NCI-H510A treated with DMSO at 0.1 percent for 48 hours (cell line): ENCODE results near the gene RSPRY1.

Experiments used
- DNase-seq: peaks from one replicate; lab custom pipeline; 2025; lab: John Stamatoyannopoulos, UW

RSPRY1 gene

GRCh38 chr16:57185945-57186871, at the start of gene RSPRY1, which contains the start of gene PSME3IP1:
RSPRY1 (plus strand) TSS chr16:57186329; CDS start chr16:57204659, 18,330 bp downstream.
PSME3IP1 (minus strand) TSS chr16:57186039; CDS start chr16:57173854, 12,185 bp downstream.
- peak; percentile 90 for DNase-seq

- DNase-seq = no peak
Measured at GRCh38 chr16:57137043-57137442, 49.1 kb upstream of the RSPRY1 start.

- no peak for DNase-seq
Measured at GRCh38 chr16:57137566-57138273, 48.4 kb upstream of the RSPRY1 start.

GRCh38 chr16:57138281-57138935, 47.7 kb upstream of the RSPRY1 start:
- DNase-seq = no peak

- no peak for DNase-seq
Measured at GRCh38 chr16:57140931-57141668, 45.0 kb upstream of the RSPRY1 start.

- DNase-seq = no peak
Measured at GRCh38 chr16:57141822-57142631, 44.1 kb upstream of the RSPRY1 start.

GRCh38 chr16:57143149-57143921, 42.8 kb upstream of the RSPRY1 start:
- DNase-seq = no peak

GRCh38 chr16:57144027-57144426, 42.1 kb upstream of the RSPRY1 start:
- no peak for DNase-seq

- DNase-seq = no peak
Measured at GRCh38 chr16:57145046-57146021, 40.8 kb upstream of the RSPRY1 start.

- no peak for DNase-seq
Measured at GRCh38 chr16:57146040-57146647, 40.0 kb upstream of the RSPRY1 start.

- no peak for DNase-seq
Measured at GRCh38 chr16:57146735-57147134, 39.4 kb upstream of the RSPRY1 start.

- DNase-seq = no peak
Measured at GRCh38 chr16:57147381-57148221, 38.5 kb upstream of the RSPRY1 start.

GRCh38 chr16:57148481-57148880, 37.6 kb upstream of the RSPRY1 start:
- no peak for DNase-seq

- no peak for DNase-seq
Measured at GRCh38 chr16:57149391-57149790, 36.7 kb upstream of the RSPRY1 start.

GRCh38 chr16:57150682-57151330, 35.3 kb upstream of the RSPRY1 start:
- no peak for DNase-seq

- DNase-seq = no peak
Measured at GRCh38 chr16:57151369-57151768, 34.8 kb upstream of the RSPRY1 start.
